ENCODE measurements around the gene PDIA2. TPM values are rescaled to one million over a fixed set of nuclear protein-coding genes. Genes with fewer than 3 reads are reported as not detected.

Gene PDIA2
- total RNA-seq, 1 experiment from 2014 or later = 1.1 TPM

GRCh38 chr16:316741-317464 lies 33.9 kb downstream of the PDIA2 start:
- no peak for ATAC-seq
- Histone ChIP-seq H3K27ac (ENCODE audit: low read length) (no peak overlapping the region), H3K4me1 (ENCODE audit: control insufficient read depth, insufficient read depth, low read length) (no peaks in the 10 kb centered on the region; the same call in 1 of the 2 replicates), H3K36me3 (ENCODE audit: control insufficient read depth, insufficient read depth, low read length) (no peaks in the 10 kb centered on the region; the same call in 1 of the 2 replicates), H3K9me3 (ENCODE audit: control insufficient read depth, insufficient read depth, low read depth, low read length) (no peaks in the 10 kb centered on the region), H3K27me3 (ENCODE audit: control insufficient read depth, insufficient read depth, low read length) (no peaks in the 10 kb centered on the region), H3K4me3 (ENCODE audit: low read depth in 2 of 2, low read length in 2 of 2) (no peak overlapping the region)
- in situ Hi-C loops (cut with HindIII; ENCODE audit: low pct_unique_long_range_greater_than_20kb, low sequenced_read_pairs) = no loop called here
- intact Hi-C loops (cut with micrococcal nuclease; ENCODE audit: unreplicated experiment) = no loop called here
- DNase-seq (ENCODE audit: low read depth, low spot score) = no peak
- BruUV-seq (replicated peaks) = no TSS peak
- ChIA-PET CTCF (no interaction called here), POLR2A (no interaction called here)
- TF ChIP-seq POLR2AphosphoS5 (IDR thresholded peaks at IDR 0.05; ENCODE audit: low read depth, low read length) (no peak), REST (IDR thresholded peaks at IDR 0.05; ENCODE audit: insufficient read depth in 1 of 2, low read depth in 2 of 2, low read length in 1 of 2) (no peak), CTCF (IDR thresholded peaks at IDR 0.05) (no peak), TCF7L2 (IDR thresholded peaks at IDR 0.05; ENCODE audit: low read depth, low read length) (no peak), SIN3A (IDR thresholded peaks at IDR 0.05; ENCODE audit: borderline replicate concordance, insufficient read depth, low read depth, low read length) (no peak)

- in situ Hi-C loops (cut with HindIII; ENCODE audit: low pct_unique_long_range_greater_than_20kb, low sequenced_read_pairs) = no loop called here
- Histone ChIP-seq H3K4me1 (ENCODE audit: control insufficient read depth, insufficient read depth, low read length) (no peaks in the 10 kb centered on the region; the same call in 1 of the 2 replicates), H3K27me3 (ENCODE audit: control insufficient read depth, insufficient read depth, low read length) (no peaks in the 10 kb centered on the region), H3K9me3 (ENCODE audit: control insufficient read depth, insufficient read depth, low read depth, low read length) (no peaks in the 10 kb centered on the region), H3K27ac (ENCODE audit: low read length) (no peak overlapping the region), H3K4me3 (ENCODE audit: low read depth in 2 of 2, low read length in 2 of 2) (no peak overlapping the region), H3K36me3 (ENCODE audit: control insufficient read depth, insufficient read depth, low read length) (no peaks in the 10 kb centered on the region)
- ChIA-PET CTCF (no interaction called here), POLR2A (no interaction called here)
- intact Hi-C loops (cut with micrococcal nuclease; ENCODE audit: unreplicated experiment) = no loop called here
- BruUV-seq (replicated peaks) = no TSS peak
- no peak for ATAC-seq
- no peak for DNase-seq (ENCODE audit: low read depth, low spot score)
- TF ChIP-seq TCF7L2 (IDR thresholded peaks at IDR 0.05; ENCODE audit: low read depth, low read length) (no peak), REST (IDR thresholded peaks at IDR 0.05; ENCODE audit: insufficient read depth in 1 of 2, low read depth in 2 of 2, low read length in 1 of 2) (no peak), CTCF (IDR thresholded peaks at IDR 0.05) (no peak), POLR2AphosphoS5 (IDR thresholded peaks at IDR 0.05; ENCODE audit: low read depth, low read length) (no peak), SIN3A (IDR thresholded peaks at IDR 0.05; ENCODE audit: borderline replicate concordance, insufficient read depth, low read depth, low read length) (no peak)
These were observed 34.6 kb downstream of the PDIA2 start for GRCh38 chr16:317583-317982.
